NCI-H774 (cell line): ENCODE results near the gene IMPACT.

Experiments
- DNase-seq: peaks from one replicate; lab custom pipeline; 2025; lab: John Stamatoyannopoulos, UW

IMPACT gene

GRCh38 chr18:24426398-24427294 is at the start of gene IMPACT:
TSS of gene IMPACT (plus strand) at chr18:24426670. CDS start at chr18:24426757, 87 bp downstream.
- DNase-seq = peak; percentile 87

- no peak for DNase-seq
These were observed 47.9 kb upstream of the IMPACT start for GRCh38 chr18:24378598-24378997.

GRCh38 chr18:24380163-24380747 is 46.2 kb upstream of the IMPACT start:
- DNase-seq = no peak

GRCh38 chr18:24381126-24381525 is 45.3 kb upstream of the IMPACT start:
- no peak for DNase-seq

GRCh38 chr18:24386681-24387080 is 39.8 kb upstream of the IMPACT start:
- DNase-seq = no peak

GRCh38 chr18:24388957-24389356 is 37.5 kb upstream of the IMPACT start:
- DNase-seq = no peak

GRCh38 chr18:24395049-24395795 is 31.2 kb upstream of the IMPACT start:
- no peak for DNase-seq

GRCh38 chr18:24396082-24396633 is 30.3 kb upstream of the IMPACT start:
- no peak for DNase-seq

- DNase-seq = peak; percentile 58
These were observed 29.3 kb upstream of the IMPACT start for GRCh38 chr18:24397131-24397693.

GRCh38 chr18:24397694-24398368 is 28.6 kb upstream of the IMPACT start, which contains the start of gene OSBPL1A:
TSS of gene OSBPL1A (minus strand) at chr18:24397824. CDS start at chr18:24377533, 20,291 bp downstream.
- peak; percentile 91 for DNase-seq

GRCh38 chr18:24398540-24398939 is 27.9 kb upstream of the IMPACT start:
- DNase-seq = no peak

- DNase-seq = no peak
These were observed 25.9 kb upstream of the IMPACT start for GRCh38 chr18:24400587-24400986.

GRCh38 chr18:24402209-24402785 is 24.2 kb upstream of the IMPACT start:
- no peak for DNase-seq

- DNase-seq = no peak
These were observed 23.4 kb upstream of the IMPACT start for GRCh38 chr18:24403076-24403475.

- DNase-seq = no peak
These were observed 21.9 kb upstream of the IMPACT start for GRCh38 chr18:24404591-24404990.

GRCh38 chr18:24408496-24408895 is 18.0 kb upstream of the IMPACT start:
- DNase-seq = no peak

GRCh38 chr18:24413148-24413547 is 13.3 kb upstream of the IMPACT start:
- no peak for DNase-seq

- no peak for DNase-seq
These were observed 12.0 kb upstream of the IMPACT start for GRCh38 chr18:24414349-24415003.

GRCh38 chr18:24417480-24417879 is 9.0 kb upstream of the IMPACT start:
- no peak for DNase-seq

GRCh38 chr18:24420551-24420950 is 5.9 kb upstream of the IMPACT start:
- DNase-seq = peak; percentile 41
